Hepatic stellate cell (primary cell): ENCODE data around the gene MBLAC2.
A peak's percentile ranks its signal among the peaks of the same experiment; 100 is the strongest.

Experiments
- DNase-seq: peaks from one replicate; pipeline ENCODE4 v3.0.0; 2011; ENCODE audit warnings: low spot score

MBLAC2 gene

GRCh38 chr5:90474235-90475107, at the start of gene MBLAC2, which contains the start of gene POLR3G:
Gene MBLAC2, minus strand, starts transcription at chr5:90474771. Its CDS starts 479 bp downstream, at chr5:90474292.
Gene POLR3G, plus strand, starts transcription at chr5:90474864. Its CDS starts 10,704 bp downstream, at chr5:90485568.
- peak; percentile 86 for DNase-seq

GRCh38 chr5:90519081-90519480, 44.5 kb upstream of the MBLAC2 start:
- no peak for DNase-seq

DNA sequence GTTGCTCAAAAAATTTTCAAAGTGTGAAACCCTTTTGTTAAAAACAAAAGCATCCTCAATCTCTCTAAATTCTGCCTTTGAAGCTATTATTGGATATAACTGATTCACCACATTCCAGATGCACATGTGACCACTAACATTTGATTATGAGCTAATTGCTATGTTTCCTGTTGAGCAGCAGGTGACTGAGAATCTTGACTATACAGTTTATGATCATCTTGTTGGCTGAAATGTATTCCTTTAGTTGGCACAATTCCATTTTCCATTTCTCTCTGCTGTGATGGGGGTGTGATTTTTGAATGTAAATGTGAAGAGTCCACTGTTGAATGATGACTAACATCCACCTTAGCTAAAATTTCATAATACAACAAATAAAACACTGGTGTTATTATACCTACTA, 44.1 kb upstream of the MBLAC2 start:
- DNase-seq = no peak

- no peak for DNase-seq
Observed at GRCh38 chr5:90514520-90514919, 39.9 kb upstream of the MBLAC2 start.

GRCh38 chr5:90510438-90510837, 35.9 kb upstream of the MBLAC2 start:
- no peak for DNase-seq

DNA sequence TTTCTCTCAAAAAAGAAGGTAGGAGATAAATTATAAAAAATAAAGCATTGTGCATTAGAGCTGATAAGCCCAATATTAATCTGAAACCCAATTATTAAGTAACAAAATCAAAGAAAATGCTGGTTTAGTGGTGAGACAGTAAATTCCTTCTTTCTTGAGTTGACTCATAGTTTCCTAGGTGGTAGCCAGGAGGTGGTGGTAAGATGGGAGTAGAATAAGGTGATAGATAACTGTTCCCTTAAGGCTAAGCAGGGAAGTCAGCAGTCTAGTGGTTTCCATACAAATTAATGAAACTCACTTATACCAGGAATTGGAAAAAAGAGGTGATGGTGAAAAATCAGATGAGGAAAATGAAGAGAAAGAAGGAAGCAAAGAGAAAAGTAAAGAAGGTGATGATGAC, 31.6 kb upstream of the MBLAC2 start:
- no peak for DNase-seq

GRCh38 chr5:90504743-90505142, 30.2 kb upstream of the MBLAC2 start:
- DNase-seq = no peak

- DNase-seq = no peak
Observed at GRCh38 chr5:90503596-90503995, 29.0 kb upstream of the MBLAC2 start.

DNA sequence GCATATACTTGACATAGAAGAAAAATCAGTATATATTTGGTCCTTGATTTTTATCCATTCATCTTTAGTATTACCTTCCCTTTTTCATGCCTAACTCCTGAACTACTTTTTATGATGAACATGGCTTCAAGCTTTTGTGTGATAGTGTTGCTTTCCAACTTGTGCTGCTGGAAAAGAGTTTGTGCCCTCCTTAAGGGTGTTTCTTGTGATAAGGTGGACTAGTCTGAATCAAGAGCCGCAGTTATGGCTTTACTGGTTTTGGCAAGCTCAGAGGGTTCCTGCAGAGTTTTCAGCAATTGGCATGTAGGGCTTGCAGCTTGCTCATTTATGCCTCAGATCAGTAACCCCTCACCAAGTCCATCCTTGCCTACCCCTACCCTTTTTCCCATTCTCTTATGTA, 20.6 kb upstream of the MBLAC2 start:
- DNase-seq = no peak

GRCh38 chr5:90494043-90494442, 19.5 kb upstream of the MBLAC2 start:
- no peak for DNase-seq

GRCh38 chr5:90488791-90489190, 14.2 kb upstream of the MBLAC2 start:
- peak; percentile 17 for DNase-seq

DNA sequence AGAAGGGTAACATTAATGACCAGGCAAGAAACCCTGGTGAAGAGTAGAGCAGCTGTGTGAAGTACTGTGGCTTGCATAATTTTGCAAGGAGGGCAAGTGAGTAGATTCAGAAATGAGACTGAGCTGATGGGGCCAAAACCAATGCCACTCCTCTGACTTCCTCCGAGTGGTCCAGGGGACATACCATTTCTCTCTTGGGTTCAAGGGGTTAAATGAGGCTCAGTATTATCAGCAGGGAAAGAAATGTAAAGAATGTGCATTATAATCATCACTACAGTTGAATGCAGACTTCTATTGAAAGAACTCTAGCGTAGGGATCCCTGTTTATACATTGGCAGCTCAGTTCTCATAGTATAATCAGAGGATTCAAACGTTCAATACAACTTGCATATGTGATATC, 10.0 kb upstream of the MBLAC2 start:
- DNase-seq = no peak

GRCh38 chr5:90483206-90483605, 8.6 kb upstream of the MBLAC2 start:
- DNase-seq = no peak

- DNase-seq = no peak
Observed at GRCh38 chr5:90480699-90481098, 6.1 kb upstream of the MBLAC2 start.

GRCh38 chr5:90479611-90480385, 5.2 kb upstream of the MBLAC2 start:
- no peak for DNase-seq

- no peak for DNase-seq
Observed at GRCh38 chr5:90477621-90478215, 3.1 kb upstream of the MBLAC2 start.

GRCh38 chr5:90477073-90477472, 2.5 kb upstream of the MBLAC2 start:
- no peak for DNase-seq

DNA sequence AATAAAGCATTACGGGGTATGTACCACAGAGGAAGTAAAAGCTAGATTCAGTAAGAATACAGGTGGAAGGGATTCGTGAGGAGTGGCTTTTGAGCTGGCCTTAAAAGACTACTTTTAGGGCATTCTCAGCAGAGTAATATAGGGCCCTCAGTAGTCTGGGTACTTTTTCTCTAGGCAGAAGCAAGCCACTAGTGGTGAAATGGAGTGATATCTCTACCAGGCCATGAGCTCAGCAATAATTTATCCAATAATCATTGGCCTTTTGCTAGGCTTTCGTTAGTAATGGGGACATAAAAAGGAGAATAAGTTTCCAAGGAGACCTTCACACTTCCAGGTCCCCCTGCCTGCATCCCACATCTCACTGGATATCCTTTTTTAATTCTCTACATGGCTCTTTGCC, 1.8 kb upstream of the MBLAC2 start:
- DNase-seq = no peak

GRCh38 chr5:90475436-90475980, 937 bp upstream of the MBLAC2 start:
- no peak for DNase-seq

DNA sequence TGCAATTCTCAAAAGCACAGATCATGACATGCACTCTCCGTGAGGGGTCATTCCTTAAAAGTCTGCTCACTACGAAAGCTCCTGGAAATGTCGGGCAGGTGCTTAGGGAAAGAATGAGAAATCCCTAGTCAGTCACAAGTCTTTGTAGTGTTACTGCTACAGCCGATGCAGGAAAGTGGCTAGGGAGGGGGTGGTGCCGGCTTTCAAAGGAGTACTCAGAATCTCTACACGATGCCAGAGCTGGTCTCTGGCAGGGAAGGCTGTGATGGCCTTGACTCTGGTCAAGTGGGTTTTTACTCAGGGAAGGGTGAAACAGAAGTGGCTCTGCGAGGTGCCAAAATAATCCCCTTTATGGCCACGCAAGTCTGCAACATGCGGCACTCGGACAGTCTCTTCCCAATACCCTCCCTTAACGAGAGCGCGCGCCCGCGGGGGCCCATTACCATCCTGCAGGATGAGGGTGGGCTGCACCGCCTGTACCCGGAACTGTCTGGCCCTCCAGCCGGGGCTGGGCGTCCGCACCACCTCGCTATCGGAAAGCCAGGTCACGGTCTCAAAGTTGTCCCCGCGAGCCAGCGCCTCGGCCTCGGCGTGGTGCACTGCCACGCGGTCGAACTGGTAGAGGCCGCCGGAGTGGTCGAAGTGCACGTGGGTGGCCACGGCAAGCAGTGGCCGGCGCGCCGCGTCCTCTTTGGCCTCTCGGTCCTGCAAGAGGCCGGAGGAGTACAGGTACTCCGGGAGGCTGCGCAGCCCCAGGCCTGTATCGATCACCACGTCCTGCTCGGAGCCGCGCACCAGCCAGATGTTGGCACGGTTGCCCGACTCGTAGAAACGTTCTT, 956 bp downstream of the MBLAC2 start:
- DNase-seq = peak; percentile 32

- DNase-seq = no peak
Observed at GRCh38 chr5:90472783-90473395, 1.7 kb downstream of the MBLAC2 start.
